A172 (cell line): ENCODE results near the gene ZSCAN32. TPM values are rescaled to one million over a fixed set of nuclear protein-coding genes. Genes with fewer than 3 reads are reported as not detected.

ENCODE experiments used
- DNase-seq: peaks from one replicate; pipeline ENCODE4 v3.0.0-alpha.2; 2015; ENCODE audit warnings: low spot score
- total RNA-seq: library from RNA; depleted of rRNA; stranded (reverse); fragments of >200 nt; shearing (Covaris generic); gene quantifications from 2 replicates; pipeline ENCODE4 v1.2.3, GENCODE V29; 2014; rRNA removed

ZSCAN32 gene
- total RNA-seq: 12.3 and 16.9 TPM in 2 replicates

DNA sequence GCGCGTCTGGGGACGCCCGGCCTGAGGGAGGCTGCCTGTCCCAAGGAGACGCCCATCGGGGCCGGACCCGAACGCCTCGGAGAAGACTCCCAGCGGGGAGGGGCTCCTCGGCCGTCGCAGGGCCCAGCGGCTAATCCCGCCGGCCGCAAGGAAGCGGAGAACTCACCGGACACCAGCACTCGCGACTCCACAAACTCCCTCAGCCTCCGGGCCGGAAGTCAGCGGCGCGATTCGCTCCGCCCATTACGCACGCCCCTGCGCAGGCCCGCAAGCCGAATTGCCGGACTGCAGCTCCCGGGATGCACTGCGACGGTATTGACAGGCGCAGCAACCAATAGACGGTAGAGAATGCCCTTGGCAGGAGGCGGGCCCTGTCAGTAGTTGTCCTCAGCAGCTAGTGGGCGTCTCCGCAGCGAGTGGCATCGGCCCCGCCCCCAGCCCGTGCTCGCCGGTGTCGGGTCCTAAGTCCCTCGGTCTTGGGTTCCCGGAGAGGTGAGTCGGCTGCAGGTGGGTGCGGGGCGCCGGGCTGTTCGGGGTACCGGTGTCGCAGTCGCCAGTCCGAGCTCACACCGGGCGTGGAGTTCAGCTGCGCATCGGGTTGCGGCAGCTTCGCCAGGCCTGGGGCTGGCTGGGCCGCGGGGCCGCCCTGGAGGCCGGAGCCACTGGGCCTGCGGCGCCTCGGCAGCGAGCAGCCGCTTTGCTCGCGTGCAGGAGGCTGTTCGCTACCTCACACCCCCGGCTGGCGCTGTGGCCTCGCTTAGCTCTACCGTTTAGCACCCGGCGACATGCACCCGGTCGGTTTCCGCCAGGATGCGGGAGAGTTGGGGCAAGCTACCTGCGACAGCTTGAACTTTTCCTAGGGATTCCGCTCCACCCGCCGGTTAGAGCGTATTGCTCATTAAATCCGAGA, at the start of gene ZSCAN32, which contains the start of gene ZNF174:
ZSCAN32 (minus strand) TSS at position 226 of the 910 bp plus-strand sequence. CDS start 3,447 bp downstream, outside the sequence.
ZNF174 (plus strand) TSS at position 437 of the 910 bp plus-strand sequence. CDS start 790 bp downstream, outside the sequence.
- DNase-seq: peak; percentile 99

DNA sequence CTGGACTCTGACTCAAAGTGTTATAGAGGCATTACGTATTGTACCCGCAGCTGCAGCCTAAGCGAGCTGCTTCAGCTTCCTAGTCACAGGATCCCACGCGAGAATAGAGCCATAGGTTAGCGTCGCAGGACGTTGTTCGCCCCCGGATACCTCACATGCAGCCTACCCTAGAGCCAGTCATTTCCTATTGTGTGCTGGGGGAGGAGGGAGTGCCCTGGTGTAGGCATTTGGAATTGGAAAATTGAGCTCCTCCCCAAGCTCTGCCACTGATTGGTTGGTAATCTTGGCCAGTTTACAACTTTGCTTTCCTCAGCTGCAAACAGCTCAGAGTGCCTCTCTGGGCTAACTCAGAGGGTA, 43.2 kb upstream of the ZSCAN32 start:
- peak; percentile 63 for DNase-seq

DNA sequence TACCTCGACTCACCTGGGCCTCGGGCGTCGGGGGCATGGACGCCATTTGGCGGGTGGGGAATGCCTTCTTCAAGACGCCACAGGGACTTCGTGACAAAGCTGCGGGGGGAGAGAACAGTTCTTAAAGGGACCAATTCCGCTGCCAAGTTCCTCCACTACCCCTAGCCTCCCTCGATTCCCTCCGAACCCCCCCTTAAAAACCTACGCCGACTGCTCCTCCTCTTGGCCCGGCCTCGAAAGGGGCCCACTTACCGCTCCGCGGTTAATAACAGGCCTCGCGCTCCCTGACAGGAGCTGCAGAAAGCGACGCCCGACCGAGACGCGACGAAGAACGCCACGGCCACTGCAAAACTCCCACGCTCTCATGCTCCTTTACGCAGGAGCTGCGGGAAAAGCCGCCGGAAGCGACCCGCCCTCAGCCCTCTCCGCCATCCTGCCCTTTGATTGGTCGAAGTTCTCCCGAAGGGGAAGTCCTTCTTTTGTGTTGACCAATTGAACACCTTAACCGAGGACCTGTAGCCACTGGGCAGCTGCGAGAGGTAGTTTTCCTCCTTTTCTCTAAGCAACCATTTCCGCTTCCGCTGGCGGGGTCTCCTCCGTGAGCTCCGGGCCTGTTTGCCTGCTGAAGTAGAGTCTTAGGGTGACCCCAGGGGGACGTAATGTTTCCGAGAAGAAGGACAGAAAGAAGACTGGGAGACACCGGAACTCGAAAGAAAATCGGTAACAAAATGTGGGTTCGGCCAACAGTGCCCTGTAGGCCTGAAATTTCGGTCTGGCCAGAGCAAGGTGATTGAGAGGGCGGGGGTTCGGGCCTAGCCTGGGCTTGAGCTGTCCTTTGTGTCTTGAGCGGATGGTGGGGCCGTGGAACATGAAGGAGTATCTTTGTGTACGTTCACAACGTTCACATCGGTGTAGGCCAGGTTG, 42.6 kb upstream of the ZSCAN32 start, which contains the start of the genes NAA60 and ZNF597:
NAA60 (plus strand) TSS at position 573 of the 924 bp plus-strand sequence. CDS start 32,548 bp downstream, outside the sequence.
ZNF597 (minus strand) TSS at position 397 of the 924 bp plus-strand sequence; CDS start at position 46, 351 bp downstream.
- DNase-seq: peak; percentile 93

DNA sequence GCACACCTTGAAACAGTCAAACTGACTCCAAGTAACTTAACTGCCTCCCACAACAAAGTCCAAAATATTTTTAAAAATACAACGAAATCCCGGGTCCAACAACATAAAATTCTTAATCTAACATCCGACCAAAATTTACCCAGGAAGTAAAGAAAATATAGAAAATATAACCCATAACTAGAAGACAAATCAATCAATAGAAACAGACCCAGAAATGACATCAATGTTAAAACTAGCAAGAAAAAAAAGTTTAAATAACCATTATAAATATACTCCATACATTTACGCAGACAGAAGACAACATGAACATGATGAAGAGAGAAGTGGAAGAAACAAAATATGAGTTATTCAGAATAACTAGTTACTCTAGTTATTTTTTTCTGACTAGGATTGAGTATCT, 38.8 kb upstream of the ZSCAN32 start:
- DNase-seq: no peak

DNA sequence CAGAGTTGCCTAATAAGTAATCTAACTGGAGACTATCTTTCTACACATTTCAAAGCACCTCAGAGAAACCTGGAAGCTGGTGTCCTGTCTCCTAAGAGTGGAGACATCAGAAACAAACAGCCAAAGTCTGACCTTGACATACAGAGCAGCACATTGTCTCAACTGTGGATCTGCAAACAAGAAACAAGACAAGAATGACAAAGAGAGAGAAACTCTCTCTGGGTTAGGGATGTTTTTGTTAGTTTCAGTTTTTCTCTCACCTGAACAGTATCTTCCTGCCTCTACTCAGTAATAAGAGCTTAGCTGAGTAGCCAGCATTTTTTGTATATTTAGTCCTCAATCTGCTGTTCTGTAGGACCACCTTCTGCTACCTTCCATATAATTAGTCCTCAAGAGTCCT, 33.6 kb upstream of the ZSCAN32 start:
- DNase-seq: no peak

DNA sequence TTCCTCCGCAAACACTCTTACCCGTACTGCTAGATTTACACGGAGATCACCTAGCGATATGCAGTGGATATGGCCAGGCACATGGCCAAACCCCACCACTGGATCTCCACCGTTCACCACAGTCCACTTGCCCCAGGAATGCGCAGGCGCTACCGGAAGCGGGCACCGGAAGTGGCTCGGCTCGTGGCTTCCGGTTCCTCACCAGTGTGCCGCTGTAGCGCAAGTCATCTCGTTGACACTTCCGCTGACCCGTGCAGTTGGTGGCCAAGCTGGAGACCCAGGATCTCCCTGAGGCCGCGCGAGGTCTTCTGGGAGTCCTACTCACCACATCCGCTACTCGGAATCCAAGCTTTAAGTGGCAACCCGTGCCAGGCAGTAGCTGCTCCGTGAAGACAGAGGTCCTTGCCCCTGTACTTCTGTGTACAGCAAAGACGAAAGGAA, 31.0 kb upstream of the ZSCAN32 start:
- no peak for DNase-seq

DNA sequence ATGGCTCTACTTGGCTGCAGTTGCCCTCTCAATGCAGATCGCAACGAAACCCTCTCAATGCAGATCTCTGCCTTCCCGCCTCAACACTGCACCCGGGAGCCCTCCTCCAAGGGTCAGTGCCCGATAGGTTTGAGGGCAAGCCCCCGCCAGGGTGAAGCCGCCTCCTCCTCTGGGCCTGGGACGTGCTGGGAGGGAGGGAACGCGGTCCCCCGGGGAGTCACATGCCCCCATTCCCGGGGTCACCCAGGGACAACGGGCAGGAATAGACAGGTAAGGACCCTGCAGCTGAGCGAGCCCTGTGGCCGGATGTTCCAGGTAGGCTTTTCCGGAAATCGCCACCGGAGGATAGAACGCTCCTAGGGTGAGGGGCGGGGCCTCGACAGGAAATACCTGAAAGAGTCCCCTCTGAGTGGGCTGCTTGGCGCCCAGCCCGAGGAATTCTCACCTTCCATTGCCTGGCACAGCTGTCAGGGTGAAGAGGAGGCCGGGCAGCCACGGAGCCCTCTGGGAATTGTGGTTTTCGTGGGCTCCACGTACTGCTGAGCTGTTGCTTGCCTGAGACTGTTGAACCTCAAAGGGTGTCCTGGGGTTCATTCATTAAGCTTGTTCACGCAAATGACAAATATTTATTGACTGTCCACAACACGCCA, 13.1 kb upstream of the ZSCAN32 start:
- DNase-seq: no peak

DNA sequence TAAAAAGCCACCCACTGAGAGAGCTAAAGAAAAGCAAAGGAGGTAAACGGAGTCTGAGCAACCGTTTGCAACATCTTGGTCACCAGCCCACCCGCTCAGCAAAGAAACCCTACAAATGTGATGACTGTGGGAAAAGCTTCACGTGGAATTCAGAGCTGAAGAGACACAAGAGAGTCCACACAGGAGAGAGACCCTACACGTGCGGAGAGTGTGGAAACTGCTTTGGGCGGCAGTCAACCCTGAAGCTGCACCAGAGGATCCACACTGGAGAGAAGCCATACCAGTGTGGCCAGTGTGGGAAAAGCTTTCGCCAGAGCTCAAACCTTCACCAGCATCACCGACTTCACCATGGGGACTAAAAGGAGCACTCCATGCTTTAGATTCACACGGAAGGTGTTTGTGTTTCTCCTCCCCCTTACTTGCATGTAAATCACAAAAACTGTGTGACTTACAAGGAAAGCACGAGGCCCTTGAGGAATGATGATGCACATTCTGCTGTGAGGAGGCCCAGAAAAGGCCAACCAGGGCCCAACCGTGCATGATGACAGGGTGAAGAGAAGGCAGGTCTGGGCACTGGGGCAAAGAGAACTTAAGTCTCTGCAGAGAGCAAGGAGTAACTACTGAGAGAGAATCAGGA, 7.9 kb upstream of the ZSCAN32 start:
- no peak for DNase-seq

DNA sequence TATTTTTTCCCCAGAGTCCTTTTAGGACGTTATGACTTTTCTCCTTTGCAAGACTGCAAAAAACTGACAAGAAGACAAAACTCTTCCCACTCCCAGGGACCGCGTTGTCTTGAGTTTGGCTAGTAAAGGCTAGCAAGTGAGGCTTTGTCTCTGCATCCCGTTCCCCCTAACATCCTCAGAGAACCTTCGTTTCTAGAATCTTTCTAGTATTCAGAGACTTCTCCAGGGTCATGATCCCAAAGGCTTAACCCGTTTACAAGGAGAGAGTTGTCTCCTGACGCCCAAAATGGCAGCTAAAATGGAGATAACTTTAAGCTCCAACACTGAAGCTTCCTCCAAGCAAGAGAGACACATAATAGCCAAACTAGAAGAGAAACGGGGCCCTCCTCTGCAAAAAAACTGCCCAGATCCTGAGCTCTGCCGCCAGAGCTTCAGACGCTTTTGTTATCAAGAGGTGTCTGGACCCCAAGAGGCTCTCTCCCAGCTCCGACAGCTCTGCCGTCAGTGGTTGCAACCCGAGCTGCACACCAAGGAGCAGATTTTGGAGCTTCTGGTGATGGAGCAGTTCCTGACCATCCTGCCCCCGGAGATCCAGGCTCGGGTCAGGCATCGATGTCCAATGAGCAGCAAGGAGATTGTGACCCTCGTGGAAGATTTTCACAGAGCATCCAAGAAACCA, 1.1 kb upstream of the ZSCAN32 start:
- no peak for DNase-seq

DNA sequence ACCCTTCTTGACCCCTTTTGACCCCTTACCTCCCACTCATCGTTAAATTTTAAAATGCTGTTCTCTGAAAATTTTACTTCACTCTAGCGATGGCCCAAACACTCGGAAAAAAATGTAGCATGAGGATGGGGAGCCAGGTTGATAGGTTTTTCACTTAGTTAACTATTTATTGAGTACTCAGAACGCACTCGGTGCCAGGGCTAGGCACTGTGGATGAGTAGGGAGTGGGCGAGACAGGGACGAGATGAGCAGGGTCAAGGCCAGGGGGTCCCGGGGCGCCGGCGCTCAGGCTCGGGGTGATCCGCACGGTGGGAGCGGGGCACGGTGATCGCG, 392 bp downstream of the ZSCAN32 start:
- no peak for DNase-seq

DNA sequence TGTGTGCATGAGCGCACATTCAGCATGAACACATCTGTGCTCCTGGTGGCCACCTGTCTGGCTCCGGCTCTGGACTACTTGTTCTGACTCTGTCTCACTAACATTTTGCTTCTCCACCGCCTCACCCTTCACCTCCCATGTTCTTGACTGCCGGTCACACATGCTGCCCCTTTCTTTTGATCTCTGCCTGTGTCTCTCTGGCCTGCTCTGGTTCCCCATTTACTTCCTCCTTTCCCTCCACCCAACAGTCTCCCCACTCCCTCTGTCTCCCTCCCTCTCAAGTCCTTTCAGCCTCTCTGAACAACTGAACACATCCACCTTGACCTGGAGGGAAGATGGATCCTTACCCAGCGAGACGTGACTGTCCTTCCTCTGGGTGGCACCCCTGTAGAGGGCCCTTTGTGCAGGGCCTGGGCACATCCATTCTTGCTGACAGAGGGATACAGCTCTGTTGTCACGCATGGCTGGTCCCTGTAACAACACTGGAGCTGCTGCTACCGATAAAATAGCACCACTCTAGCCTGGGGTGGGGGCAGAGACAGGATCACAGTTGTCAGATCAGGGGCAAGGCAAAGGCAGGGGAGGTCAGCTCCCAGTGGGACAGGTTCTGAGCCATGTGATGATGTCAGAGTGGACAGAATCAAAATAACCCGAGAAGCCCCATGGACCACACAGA, 11.0 kb downstream of the ZSCAN32 start:
- no peak for DNase-seq

DNA sequence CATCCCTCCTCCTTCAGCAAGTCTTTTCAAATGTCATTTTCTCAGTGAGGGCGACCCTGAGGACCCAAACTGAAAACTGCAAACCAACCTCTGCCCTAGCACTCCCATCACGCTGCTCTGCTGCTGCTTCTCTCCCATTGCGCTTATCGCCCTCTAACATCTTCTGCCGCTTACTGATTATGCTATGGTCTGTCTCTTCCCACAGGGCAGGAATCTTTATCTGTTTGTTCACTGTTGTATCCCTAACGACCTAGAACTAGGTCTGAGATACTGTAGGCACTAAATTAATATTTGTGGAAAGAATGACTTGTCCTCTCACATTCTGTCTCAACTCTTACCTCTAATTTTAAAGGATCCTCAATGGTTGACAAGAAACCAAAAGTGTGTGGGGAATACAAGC, 12.5 kb downstream of the ZSCAN32 start:
- DNase-seq: no peak

DNA sequence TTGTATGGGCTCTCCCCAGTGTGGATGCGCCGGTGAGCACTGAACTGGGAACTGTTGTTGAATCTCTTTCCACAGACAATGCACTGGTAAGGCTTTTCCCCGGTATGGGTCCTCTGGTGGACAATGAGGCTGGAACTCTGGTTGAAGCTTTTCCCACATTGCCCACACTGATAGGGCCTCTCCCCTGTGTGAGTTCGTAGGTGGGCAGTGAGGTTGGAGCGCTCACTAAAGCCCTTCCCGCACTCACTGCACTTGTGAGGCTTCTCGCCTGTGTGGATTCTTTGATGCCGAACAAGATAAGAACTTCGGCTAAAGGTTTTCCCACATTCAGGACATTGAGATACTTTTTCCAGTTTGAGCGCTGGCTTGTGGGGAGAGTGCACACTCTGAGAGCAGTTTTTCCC, 17.8 kb downstream of the ZSCAN32 start:
- no peak for DNase-seq

DNA sequence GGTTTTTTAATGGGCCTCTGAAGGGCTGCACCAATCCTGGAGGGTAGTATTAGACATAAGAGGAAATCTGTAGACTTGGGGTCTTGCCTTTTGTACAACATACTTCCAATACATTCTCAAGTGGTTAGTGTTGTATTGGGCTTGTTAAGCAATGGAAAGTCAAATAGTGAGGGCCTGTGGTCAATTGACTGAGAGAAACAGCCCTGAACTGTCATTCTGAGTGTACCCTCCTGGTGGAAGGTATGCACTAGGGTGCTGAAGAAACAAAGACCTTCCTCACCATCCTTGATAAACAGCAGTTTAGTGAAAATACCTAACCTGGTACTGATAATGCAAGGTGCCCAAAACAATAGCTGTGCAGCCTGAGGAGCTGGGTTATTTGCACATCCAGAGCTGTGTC, 22.9 kb downstream of the ZSCAN32 start:
- no peak for DNase-seq

DNA sequence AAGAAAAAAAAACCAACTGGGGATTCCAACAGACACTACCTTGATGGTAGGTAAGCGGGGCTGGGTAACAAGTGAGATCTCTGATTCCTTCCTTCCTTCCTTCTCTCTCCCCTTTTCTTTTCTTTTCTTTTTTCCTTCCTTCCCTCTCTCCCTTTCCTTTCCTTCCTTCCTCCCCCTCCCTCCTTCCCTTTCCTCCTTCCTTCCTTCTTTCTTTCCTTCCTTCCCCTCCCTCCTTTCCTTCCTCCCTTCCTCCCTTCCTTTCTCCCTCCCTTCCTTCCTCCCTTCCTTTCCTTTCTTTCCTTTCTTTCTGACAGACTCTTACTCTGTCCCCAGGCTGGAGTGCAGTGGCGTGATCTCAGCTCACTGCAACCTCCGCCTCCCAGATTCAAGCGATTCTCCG, 25.1 kb downstream of the ZSCAN32 start:
- no peak for DNase-seq

DNA sequence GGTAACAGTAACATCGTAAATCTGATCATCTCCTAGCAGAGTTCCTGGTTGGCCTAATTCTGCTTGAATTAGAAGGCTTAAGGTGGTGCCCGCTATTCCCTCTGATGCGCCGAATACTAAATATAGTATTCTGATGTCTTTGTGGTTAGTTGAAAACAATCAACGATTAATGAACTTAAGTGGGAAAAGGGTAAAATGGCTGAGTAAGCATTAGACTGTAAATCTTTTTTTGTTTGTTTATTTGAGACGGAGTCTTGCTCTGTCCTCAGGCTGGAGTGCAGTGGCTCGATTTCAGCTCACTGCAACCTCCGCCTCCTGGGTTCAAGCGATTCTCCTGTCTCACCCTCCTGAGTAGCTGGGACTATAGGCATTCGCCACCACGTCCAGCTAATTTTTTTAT, 31.7 kb downstream of the ZSCAN32 start:
- DNase-seq: no peak

DNA sequence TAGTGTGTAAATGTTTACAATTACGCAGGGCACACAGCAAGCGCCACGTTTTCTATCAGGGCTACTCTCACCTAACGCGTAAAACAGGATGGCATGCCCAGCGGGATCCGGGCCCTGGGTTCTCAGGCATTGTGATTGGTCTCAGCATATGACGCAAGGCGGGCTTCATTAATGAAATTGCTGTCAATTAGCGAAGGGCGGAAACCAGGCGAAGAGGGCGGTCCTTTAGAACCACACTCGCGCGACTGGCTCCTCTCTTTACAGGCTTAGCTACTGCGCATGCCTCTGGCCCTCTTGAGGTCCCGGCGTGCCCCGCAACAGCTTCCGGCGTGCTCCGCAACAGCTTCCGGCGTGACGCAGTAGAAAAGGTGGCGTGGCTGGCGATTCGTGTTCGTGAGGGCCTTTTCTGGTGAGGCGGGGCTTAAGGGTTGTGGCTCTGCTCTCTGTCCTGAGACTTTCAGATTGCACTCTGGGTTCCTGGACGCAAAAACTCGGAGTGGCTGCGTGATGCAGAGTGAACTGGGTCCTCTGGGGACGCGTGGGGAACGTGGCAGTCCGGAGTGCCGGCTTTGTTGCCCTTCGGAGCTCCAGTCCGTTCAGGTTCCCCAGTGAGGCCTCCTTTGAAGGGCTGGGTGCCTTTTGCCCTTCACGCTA, 35.9 kb downstream of the ZSCAN32 start:
- peak; percentile 96 for DNase-seq

DNA sequence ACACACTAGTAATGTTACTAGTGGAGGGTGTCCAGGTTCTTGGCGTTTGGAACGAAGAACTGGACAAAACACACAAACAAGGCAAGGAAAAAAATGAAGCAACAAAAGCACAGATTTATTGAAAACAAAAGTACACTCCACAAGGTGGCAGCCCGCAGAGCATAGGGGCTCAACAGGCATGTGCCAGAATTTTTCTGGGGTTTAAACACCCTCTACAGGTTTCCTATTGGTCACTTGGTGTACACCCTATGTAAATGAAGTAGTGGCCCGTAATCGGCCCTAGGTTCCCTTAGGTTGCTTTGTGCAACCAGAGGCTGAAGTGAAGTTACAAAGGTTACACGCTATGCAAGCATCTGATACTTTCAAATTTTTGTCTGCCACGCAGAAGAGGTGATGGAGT, 37.0 kb downstream of the ZSCAN32 start:
- no peak for DNase-seq

DNA sequence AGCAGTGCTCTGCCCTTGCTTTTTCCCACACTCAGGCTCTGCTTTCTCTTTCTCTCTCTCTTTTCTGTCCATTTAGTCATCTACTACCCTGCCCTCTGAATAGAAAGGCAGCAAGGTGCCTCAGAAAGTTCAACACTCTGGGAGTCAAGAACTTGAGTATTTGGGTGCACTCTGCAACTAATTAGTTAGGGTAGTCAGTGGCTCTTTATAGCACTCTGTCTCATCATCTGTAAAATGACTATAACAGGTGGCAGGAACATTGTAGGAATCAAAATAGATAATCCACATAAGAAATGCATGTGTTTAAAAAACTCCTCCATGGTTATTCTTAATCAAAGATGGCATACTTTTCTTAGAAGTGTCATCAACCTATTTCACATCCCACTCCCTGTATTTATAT, 37.9 kb downstream of the ZSCAN32 start:
- no peak for DNase-seq
